ENCODE results near the gene TMEM59L. TPM values are rescaled to one million over a fixed set of nuclear protein-coding genes. Genes with fewer than 3 reads are reported as not detected.

The TMEM59L gene
- polyA plus RNA-seq, 1 of the 3 experiments (the other 2 are of a cell fraction), result 9.6 TPM

DNA sequence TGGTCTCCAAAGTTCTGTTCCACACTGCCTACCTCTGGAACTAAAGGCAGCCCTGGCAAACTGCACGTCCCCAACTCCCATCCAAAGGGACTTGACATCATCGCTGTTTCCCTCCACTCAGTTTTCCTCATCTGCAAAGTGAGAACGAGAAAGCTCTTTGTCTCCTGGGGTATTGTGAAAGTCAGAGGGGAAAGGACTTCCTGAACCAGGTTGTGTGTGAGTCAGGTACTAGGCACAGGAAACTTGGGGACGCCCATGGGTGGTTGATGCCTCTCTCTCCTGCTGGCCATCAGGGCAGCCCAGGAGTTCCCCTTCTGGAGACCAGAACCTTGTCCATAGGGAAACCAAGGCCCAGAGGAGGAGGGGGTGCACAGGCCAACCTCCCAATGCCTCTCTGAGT, 10.8 kb upstream of the TMEM59L start:
- 98% methylated on average over 4 of the region's 4 CpGs for WGBS (ENCODE audit: low lambda C conversion rate)
- Histone ChIP-seq H3K9me3 (no peaks in the 10 kb centered on the region), H3F3A (replicated peaks; ENCODE audit: insufficient read depth) (peaks cover 15% of the 10 kb centered on the region), H4K20me1 (ENCODE audit: insufficient read depth) (no peaks in the 10 kb centered on the region), H2AFZ (ENCODE audit: low read depth) (no peak overlapping the region), H3K36me3 (replicated peaks in 1 of 2; ENCODE audit: control insufficient read depth in 1 of 2, insufficient read depth in 2 of 2, low read length in 1 of 2) (no peaks in the 10 kb centered on the region), H3K27me3 (ENCODE audit: insufficient read depth) (peaks cover 16% of the 10 kb centered on the region), H3K4me1 (ENCODE audit: control insufficient read depth in 1 of 2, insufficient read depth in 2 of 2, low read depth in 1 of 2, low read length in 1 of 2) (peaks cover 0 to 10% of the 10 kb centered on the region in 2 experiments; a peak in 2 of 4 replicates), H3K79me2 (ENCODE audit: insufficient read depth) (no peaks in the 10 kb centered on the region), H3K27ac (ENCODE audit: low read depth in 2 of 2, low read length in 1 of 2) (no peak overlapping the region), H3K4me2 (no peak overlapping the region), H3K4me3 (ENCODE audit: low read depth in 2 of 2, low read length in 1 of 2) (no peak overlapping the region), H3K9ac (no peak overlapping the region), H3K9me2 (no peaks in the 10 kb centered on the region)
- ChIA-PET CTCF (interaction anchor here (1.7 to 2.2 kb wide), 2 partner anchors 11 to 246 kb away, joined by 5 to 9 read pairs; partner anchors contain the start of gene TMEM59L), POLR2A (no interaction called here)
- DNase-seq, result peak; percentile 12
- TF ChIP-seq FOSL2 (IDR thresholded peaks at IDR 0.05; ENCODE audit: borderline replicate concordance, low read depth) (no peak), RFX5 (IDR thresholded peaks at IDR 0.05; ENCODE audit: low read length) (no peak), TCF12 (IDR thresholded peaks at IDR 0.05) (no peak), YY1 (IDR thresholded peaks at IDR 0.05; ENCODE audit: low read depth) (no peak), MXI1 (IDR thresholded peaks at IDR 0.05; ENCODE audit: low read depth, low read length) (no peak), NFIC (IDR thresholded peaks at IDR 0.05; ENCODE audit: borderline replicate concordance) (no peak)
- TF ChIP-seq, protein P1, sequence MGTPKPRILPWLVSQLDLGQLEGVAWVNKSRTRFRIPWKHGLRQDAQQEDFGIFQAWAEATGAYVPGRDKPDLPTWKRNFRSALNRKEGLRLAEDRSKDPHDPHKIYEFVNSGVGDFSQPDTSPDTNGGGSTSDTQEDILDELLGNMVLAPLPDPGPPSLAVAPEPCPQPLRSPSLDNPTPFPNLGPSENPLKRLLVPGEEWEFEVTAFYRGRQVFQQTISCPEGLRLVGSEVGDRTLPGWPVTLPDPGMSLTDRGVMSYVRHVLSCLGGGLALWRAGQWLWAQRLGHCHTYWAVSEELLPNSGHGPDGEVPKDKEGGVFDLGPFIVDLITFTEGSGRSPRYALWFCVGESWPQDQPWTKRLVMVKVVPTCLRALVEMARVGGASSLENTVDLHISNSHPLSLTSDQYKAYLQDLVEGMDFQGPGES (IDR thresholded peaks at IDR 0.05; ENCODE audit: low read depth, low read length), result no peak

DNA sequence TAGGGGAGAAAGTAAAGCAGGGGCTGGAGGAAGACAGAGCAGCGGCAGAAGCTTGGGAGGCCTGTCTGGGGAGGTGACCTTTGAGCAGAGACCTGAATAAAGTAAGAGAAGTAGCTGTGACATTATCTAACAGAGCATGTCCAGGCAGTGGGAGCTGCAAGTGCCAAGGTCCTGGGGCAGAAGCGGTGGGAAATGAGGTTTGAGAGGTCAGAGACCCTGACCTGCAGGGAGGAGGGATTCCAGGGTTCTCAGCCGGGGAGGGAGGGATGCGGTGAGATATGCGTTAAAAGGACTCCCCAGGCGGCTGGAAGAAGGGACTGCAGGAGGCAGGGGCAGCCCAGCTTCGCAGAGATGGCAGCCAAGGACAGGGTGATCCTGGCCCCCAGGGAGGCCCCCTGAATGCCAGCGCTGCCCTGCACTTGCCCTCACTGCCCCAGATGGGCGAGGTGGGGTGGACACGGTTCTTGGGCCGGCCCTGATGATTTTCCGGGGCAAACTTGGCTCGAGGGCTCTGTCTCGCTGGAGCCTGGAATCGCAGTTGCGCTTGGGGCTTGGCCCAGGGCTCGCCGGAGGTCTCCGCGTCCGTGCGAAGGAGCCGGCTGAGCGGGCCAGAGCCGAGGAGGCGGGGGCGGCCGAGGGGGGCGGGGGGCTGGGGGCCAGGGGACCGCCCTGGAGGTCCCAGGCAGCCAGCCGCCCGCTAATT, 9.3 kb upstream of the TMEM59L start:
- TF ChIP-seq RAD21 (IDR thresholded peaks at IDR 0.05; ENCODE audit: low read length) (peak; percentile 3; the same call in 1 of the 2 replicates), FOXM1 (IDR thresholded peaks at IDR 0.05; ENCODE audit: low read depth) (no peak)
- TF ChIP-seq, protein P2, sequence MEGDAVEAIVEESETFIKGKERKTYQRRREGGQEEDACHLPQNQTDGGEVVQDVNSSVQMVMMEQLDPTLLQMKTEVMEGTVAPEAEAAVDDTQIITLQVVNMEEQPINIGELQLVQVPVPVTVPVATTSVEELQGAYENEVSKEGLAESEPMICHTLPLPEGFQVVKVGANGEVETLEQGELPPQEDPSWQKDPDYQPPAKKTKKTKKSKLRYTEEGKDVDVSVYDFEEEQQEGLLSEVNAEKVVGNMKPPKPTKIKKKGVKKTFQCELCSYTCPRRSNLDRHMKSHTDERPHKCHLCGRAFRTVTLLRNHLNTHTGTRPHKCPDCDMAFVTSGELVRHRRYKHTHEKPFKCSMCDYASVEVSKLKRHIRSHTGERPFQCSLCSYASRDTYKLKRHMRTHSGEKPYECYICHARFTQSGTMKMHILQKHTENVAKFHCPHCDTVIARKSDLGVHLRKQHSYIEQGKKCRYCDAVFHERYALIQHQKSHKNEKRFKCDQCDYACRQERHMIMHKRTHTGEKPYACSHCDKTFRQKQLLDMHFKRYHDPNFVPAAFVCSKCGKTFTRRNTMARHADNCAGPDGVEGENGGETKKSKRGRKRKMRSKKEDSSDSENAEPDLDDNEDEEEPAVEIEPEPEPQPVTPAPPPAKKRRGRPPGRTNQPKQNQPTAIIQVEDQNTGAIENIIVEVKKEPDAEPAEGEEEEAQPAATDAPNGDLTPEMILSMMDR (IDR thresholded peaks at IDR 0.05), result peak; percentile 24; the same call in 1 of the 2 replicates
- Histone ChIP-seq H2AFZ (ENCODE audit: low read depth) (no peak overlapping the region), H3K36me3 (replicated peaks in 1 of 2; ENCODE audit: control insufficient read depth in 1 of 2, insufficient read depth in 2 of 2, low read length in 1 of 2) (no peaks in the 10 kb centered on the region), H3K4me2 (no peak overlapping the region), H3K4me1 (ENCODE audit: control insufficient read depth in 1 of 2, insufficient read depth in 2 of 2, low read depth in 1 of 2, low read length in 1 of 2) (no peaks in the 10 kb centered on the region; a peak in 1 of 4 replicates), H3K79me2 (ENCODE audit: insufficient read depth) (no peaks in the 10 kb centered on the region), H4K20me1 (ENCODE audit: insufficient read depth) (no peaks in the 10 kb centered on the region), H3K9me3 (no peaks in the 10 kb centered on the region), H3F3A (replicated peaks; ENCODE audit: insufficient read depth) (peaks cover 16% of the 10 kb centered on the region), H3K9ac (no peak overlapping the region), H3K27ac (ENCODE audit: low read depth in 2 of 2, low read length in 1 of 2) (no peak overlapping the region), H3K9me2 (no peaks in the 10 kb centered on the region), H3K4me3 (ENCODE audit: low read depth in 2 of 2, low read length in 1 of 2) (no peak overlapping the region), H3K27me3 (ENCODE audit: insufficient read depth) (peaks cover 31% of the 10 kb centered on the region)
- WGBS (ENCODE audit: low lambda C conversion rate), result 35% methylated on average over 3 of the region's 32 CpGs
- ChIA-PET POLR2A (no interaction called here), CTCF (interaction anchor here (1.4 to 2.8 kb wide), 8 partner anchors 8 to 263 kb away, joined by 3 to 19 read pairs (median 7); partner anchors contain the start of gene TMEM59L)
- peak; percentile 78 for DNase-seq

All from SK-N-SH (cell line).